PC-9 (cell line): ENCODE results near the gene ARHGEF39. TPM values are rescaled to one million over a fixed set of nuclear protein-coding genes. Genes with fewer than 3 reads are reported as not detected.
A peak's percentile ranks its signal among the peaks of the same experiment; 100 is the strongest.

Experiments
- BruUV-seq: library from RNA; stranded (reverse); fragments of 400-500 nt; replicated peaks from 2 replicates; lab custom pipeline; 2021; lab: Mats Ljungman, UMichigan
- CTCF ChIA-PET: fragments of 300-600 bp; sonication (Branson Sonifier 250); formaldehyde crosslinking; loops from one replicate; lab custom pipeline; 2022; ENCODE audit warnings: antibody characterized with exemption; lab: Charles Lee
- POLR2A ChIA-PET: fragments of 300-600 bp; sonication (Branson Sonifier 250); formaldehyde crosslinking; loops from one replicate; lab custom pipeline; 2022; ENCODE audit warnings: antibody characterized with exemption; ENCODE audit not compliant: unreplicated experiment; lab: Charles Lee
- DNase-seq, 2 experiments: peaks; one replicate each; pipeline versions ENCODE4 v3.0.0 to v3.0.0-alpha.2; 2015 to 2022; ENCODE audit warnings: mixed read lengths in 1 of 2
- H2AFZ ChIP-seq: fragments of 200-600 bp; sonication (generic); 2 replicates; pipeline ENCODE4 v1.8.1; 2017; ENCODE audit warnings: antibody characterized with exemption
- H3F3A ChIP-seq: fragments of 200-600 bp; sonication (generic); 2 replicates; pipeline ENCODE4 v1.8.1; 2017; ENCODE audit warnings: antibody characterized with exemption, mild to moderate bottlenecking, low read depth; ENCODE audit not compliant: insufficient read depth
- H3K27ac ChIP-seq: fragments of 200-600 bp; sonication (generic); 2 replicates; pipeline ENCODE4 v1.6.1; 2016; ENCODE audit warnings: mixed run types
- H3K27me3 ChIP-seq: fragments of 200-600 bp; sonication (generic); 2 replicates; pipeline ENCODE4 v1.6.1; 2016; ENCODE audit warnings: low read depth, mixed run types; ENCODE audit not compliant: insufficient read depth
- H3K36me3 ChIP-seq: fragments of 200-600 bp; sonication (generic); 2 replicates; pipeline ENCODE4 v1.6.1; 2016; ENCODE audit warnings: low read depth, mixed run types
- H3K4me1 ChIP-seq: fragments of 200-600 bp; sonication (generic); replicated peaks from 2 replicates; pipeline ENCODE4 v1.6.1; 2016; ENCODE audit warnings: mixed run types; ENCODE audit not compliant: insufficient read depth
- H3K4me2 ChIP-seq: fragments of 200-600 bp; sonication (generic); 2 replicates; pipeline ENCODE4 v1.6.1; 2017; ENCODE audit warnings: mixed run types
- H3K4me3 ChIP-seq: fragments of 200-600 bp; sonication (generic); 2 replicates; pipeline ENCODE4 v1.6.1; 2016; ENCODE audit warnings: mixed run types
- H3K79me2 ChIP-seq: fragments of 200-600 bp; sonication (generic); 2 replicates; pipeline ENCODE4 v1.6.1; 2017; ENCODE audit warnings: low read depth, mixed run types
- H3K9me2 ChIP-seq: fragments of 200-600 bp; sonication (generic); 2 replicates; pipeline ENCODE4 v1.8.1; 2017; ENCODE audit warnings: mild to moderate bottlenecking; ENCODE audit not compliant: insufficient read depth
- H3K9me3 ChIP-seq: fragments of 200-600 bp; sonication (generic); 2 replicates; pipeline ENCODE4 v1.8.1; 2016; ENCODE audit warnings: low read depth; ENCODE audit not compliant: insufficient read depth
- H4K20me1 ChIP-seq: fragments of 200-600 bp; sonication (generic); 2 replicates; pipeline ENCODE4 v1.8.1; 2017; ENCODE audit not compliant: insufficient read depth
- EZH2 ChIP-seq: fragments of 200-600 bp; sonication (generic); IDR thresholded peaks from 2 replicates; pipeline ENCODE4 v1.8.0; 2017; ENCODE audit warnings: antibody characterized with exemption, low read depth
- intact Hi-C: fragments of 100-400 bp; cut with micrococcal nuclease; formaldehyde crosslinking; loops from one replicate; pipeline ENCODE4 v1.10.0; 2022; ENCODE audit not compliant: unreplicated experiment
- total RNA-seq: library from RNA; stranded (reverse); gene quantifications from 2 replicates; pipeline ENCODE4 v1.2.3, GENCODE V29; 2021
- TF ChIP-seq, protein P1 (sequence below): fragments of 200-600 bp; sonication (generic); conservative IDR thresholded peaks from 2 replicates; pipeline ENCODE4 v1.6.1; 2017; ENCODE audit warnings: mixed run types, antibody characterized with exemption, mild to moderate bottlenecking, moderate library complexity

The ARHGEF39 gene
- total RNA-seq, 1 experiment from 2014 or later = 15.6 TPM

DNA sequence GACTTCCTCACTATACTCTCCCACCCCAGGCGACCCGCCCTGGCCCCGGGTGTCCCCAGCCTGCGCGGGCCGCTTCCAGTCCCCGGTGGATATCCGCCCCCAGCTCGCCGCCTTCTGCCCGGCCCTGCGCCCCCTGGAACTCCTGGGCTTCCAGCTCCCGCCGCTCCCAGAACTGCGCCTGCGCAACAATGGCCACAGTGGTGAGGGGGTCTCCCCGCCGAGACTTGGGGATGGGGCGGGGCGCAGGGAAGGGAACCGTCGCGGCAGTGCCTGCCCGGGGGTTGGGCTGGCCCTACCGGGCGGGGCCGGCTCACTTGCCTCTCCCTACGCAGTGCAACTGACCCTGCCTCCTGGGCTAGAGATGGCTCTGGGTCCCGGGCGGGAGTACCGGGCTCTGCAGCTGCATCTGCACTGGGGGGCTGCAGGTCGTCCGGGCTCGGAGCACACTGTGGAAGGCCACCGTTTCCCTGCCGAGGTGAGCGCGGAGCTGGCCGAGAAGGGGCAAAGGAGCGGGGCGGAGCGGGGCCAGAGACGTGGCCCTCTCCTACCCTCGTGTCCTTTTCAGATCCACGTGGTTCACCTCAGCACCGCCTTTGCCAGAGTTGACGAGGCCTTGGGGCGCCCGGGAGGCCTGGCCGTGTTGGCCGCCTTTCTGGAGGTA, 10.9 kb upstream of the ARHGEF39 start:
- H3K4me2 ChIP-seq = no peak overlapping the region
- CTCF ChIA-PET = no interaction called here
- intact Hi-C loops = no loop called here

DNA sequence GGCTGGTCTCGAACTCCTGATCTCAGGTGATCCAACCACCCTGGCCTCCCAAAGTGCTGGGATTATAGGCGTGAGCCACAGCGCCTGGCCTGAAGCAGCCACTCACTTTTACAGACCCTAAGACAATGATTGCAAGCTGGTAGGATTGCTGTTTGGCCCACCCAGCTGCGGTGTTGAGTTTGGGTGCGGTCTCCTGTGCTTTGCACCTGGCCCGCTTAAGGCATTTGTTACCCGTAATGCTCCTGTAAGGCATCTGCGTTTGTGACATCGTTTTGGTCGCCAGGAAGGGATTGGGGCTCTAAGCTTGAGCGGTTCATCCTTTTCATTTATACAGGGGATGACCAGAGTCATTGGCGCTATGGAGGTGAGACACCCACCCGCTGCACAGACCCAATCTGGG, 10.2 kb upstream of the ARHGEF39 start:
- no TSS peak for BruUV-seq
- Histone ChIP-seq H4K20me1 (no peaks in the 10 kb centered on the region), H3K79me2 (no peaks in the 10 kb centered on the region), H2AFZ (no peak overlapping the region), H3K4me3 (no peak overlapping the region), H3K4me2 (no peak overlapping the region), H3K4me1 (peaks cover 13% of the 10 kb centered on the region), H3K27me3 (no peaks in the 10 kb centered on the region), H3F3A (peaks cover 5% of the 10 kb centered on the region; the same call in 1 of the 2 replicates), H3K9me2 (no peaks in the 10 kb centered on the region), H3K9me3 (no peaks in the 10 kb centered on the region), H3K27ac (no peak overlapping the region), H3K36me3 (no peaks in the 10 kb centered on the region)
- TF ChIP-seq EZH2 = no peak
- TF ChIP-seq, protein P1, sequence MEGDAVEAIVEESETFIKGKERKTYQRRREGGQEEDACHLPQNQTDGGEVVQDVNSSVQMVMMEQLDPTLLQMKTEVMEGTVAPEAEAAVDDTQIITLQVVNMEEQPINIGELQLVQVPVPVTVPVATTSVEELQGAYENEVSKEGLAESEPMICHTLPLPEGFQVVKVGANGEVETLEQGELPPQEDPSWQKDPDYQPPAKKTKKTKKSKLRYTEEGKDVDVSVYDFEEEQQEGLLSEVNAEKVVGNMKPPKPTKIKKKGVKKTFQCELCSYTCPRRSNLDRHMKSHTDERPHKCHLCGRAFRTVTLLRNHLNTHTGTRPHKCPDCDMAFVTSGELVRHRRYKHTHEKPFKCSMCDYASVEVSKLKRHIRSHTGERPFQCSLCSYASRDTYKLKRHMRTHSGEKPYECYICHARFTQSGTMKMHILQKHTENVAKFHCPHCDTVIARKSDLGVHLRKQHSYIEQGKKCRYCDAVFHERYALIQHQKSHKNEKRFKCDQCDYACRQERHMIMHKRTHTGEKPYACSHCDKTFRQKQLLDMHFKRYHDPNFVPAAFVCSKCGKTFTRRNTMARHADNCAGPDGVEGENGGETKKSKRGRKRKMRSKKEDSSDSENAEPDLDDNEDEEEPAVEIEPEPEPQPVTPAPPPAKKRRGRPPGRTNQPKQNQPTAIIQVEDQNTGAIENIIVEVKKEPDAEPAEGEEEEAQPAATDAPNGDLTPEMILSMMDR = no peak
- DNase-seq = no peak
- intact Hi-C loops = no loop called here
- CTCF ChIA-PET = no interaction called here
- POLR2A ChIA-PET = no interaction called here

More for the DNA sequence above, 10.9 kb upstream of the ARHGEF39 start:
- Histone ChIP-seq H3K27ac (no peak overlapping the region), H3K9me2 (no peaks in the 10 kb centered on the region), H4K20me1 (no peaks in the 10 kb centered on the region), H3K9me3 (no peaks in the 10 kb centered on the region), H2AFZ (no peak overlapping the region), H3F3A (peaks cover 5% of the 10 kb centered on the region; the same call in 1 of the 2 replicates), H3K79me2 (no peaks in the 10 kb centered on the region), H3K4me3 (no peak overlapping the region), H3K27me3 (no peaks in the 10 kb centered on the region), H3K4me1 (peaks cover 13% of the 10 kb centered on the region), H3K36me3 (no peaks in the 10 kb centered on the region)
- TF ChIP-seq, protein P1 = no peak
- no peak for TF ChIP-seq EZH2
- POLR2A ChIA-PET = no interaction called here
- no peak for DNase-seq
- no TSS peak for BruUV-seq

DNA sequence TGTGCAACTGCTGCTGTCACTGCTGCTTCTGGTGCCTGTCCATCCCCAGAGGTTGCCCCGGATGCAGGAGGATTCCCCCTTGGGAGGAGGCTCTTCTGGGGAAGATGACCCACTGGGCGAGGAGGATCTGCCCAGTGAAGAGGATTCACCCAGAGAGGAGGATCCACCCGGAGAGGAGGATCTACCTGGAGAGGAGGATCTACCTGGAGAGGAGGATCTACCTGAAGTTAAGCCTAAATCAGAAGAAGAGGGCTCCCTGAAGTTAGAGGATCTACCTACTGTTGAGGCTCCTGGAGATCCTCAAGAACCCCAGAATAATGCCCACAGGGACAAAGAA, 9.0 kb upstream of the ARHGEF39 start:
- ChIA-PET POLR2A (interaction anchor here (0.5 kb wide), 1 partner anchor 25 kb away, joined by 4 read pairs; no protein-coding TSS in a partner anchor), CTCF (interaction anchor here (0.8 kb wide), 1 partner anchor 17 kb away, joined by 6 read pairs; no protein-coding TSS in a partner anchor)
- no peaks in the 10 kb centered on the region for H4K20me1 ChIP-seq
- DNase-seq = no peak
- TF ChIP-seq, protein P1 = no peak
- TF ChIP-seq EZH2 = no peak
- H3K4me3 ChIP-seq = no peak overlapping the region
- peaks cover 5% of the 10 kb centered on the region; the same call in 1 of the 2 replicates for H3F3A ChIP-seq
- H2AFZ ChIP-seq = no peak overlapping the region
- no peaks in the 10 kb centered on the region for H3K9me2 ChIP-seq
- H3K27ac ChIP-seq = no peak overlapping the region
- H3K27me3 ChIP-seq = no peaks in the 10 kb centered on the region
- H3K4me2 ChIP-seq = peak overlapping the region; percentile 61
- no peaks in the 10 kb centered on the region for H3K79me2 ChIP-seq
- intact Hi-C loops = no loop called here
- H3K9me3 ChIP-seq = no peaks in the 10 kb centered on the region
- BruUV-seq = no TSS peak
- H3K4me1 ChIP-seq = peaks cover 13% of the 10 kb centered on the region
- H3K36me3 ChIP-seq = no peaks in the 10 kb centered on the region
